ENCODE results near the gene TGM2. TPM values are rescaled to one million over a fixed set of nuclear protein-coding genes. Genes with fewer than 3 reads are reported as not detected.

TGM2 gene
- total and polyA plus RNA-seq, 9 of the 15 experiments (the other 6 are each of a cell fraction or from before 2014, with no cell fraction given): 5.5 to 78.5 (median 37.6) TPM

DNA sequence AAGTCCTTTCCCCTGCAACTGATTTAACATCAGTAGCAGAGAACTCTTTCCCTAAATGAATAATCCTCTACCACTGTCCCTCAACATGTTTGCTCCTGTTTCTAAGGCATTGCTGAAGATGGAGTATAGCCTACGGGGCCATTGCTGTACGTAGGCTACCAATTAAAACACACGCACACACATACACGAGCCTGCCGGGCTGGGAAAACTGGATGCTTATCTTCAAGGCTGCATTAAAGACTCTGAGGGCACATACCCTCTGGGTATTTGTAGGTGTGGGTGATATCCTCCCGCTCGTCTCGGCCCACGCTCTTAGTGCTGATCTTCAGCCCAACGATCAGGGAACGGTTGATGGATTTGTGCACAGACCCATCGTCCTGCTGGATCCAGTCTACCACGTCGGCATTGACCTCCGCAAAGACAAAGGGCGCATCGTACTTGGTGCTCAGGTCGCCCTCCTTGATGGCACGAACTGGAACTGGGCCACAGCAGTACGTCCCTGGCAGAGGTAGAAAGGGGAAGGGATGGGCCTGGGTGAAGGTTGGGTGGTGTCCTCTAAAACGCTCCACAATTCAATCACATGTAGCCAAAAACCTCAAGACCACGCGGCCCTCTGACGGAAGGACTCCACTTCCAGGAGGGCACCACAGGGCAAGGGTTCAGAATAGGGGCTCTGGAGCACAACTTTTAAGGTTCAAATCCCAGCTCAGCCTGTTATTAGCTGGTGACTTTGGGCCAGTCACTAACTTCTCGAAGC is 25.7 kb downstream of the TGM2 start:
- FAIRE-seq (no peak), ATAC-seq (no peak), DNase-seq (ENCODE audit: extremely low read depth in 1 of 4, low spot score in 3 of 4) (no peak)
- Histone ChIP-seq H3K4me1 (replicated peaks in 1 of 2; ENCODE audit: control insufficient read depth in 2 of 2, insufficient read depth in 2 of 2, low read length in 2 of 2) (peaks cover 30 to 43% of the 10 kb centered on the region in 2 experiments), H3K27ac (ENCODE audit: extremely low read depth, low read depth, low read length) (no peak overlapping the region), H3K36me3 (ENCODE audit: control insufficient read depth, insufficient read depth, low read length) (peaks cover 70% of the 10 kb centered on the region; the same call in 2 of the 3 replicates), H3K4me2 (ENCODE audit: insufficient read depth, low read length) (no peak overlapping the region), H4K20me1 (replicated peaks; ENCODE audit: control insufficient read depth, insufficient read depth, low read length) (0 out of 2 replicates have a peak, but pooled peaks cover 5% of the 10 kb centered on the region), H2AFZ (ENCODE audit: low read depth, low read length) (no peak overlapping the region), H3K79me2 (ENCODE audit: control insufficient read depth, insufficient read depth, low read length) (no peaks in the 10 kb centered on the region), H3K9me3 (replicated peaks; ENCODE audit: control insufficient read depth, insufficient read depth, low read depth, low read length) (no peaks in the 10 kb centered on the region), H3K4me3 (no peak overlapping the region), H3K9ac (ENCODE audit: insufficient read depth in 1 of 2, low read depth in 2 of 2, low read length in 2 of 2) (no peak overlapping the region), H3K9me1 (ENCODE audit: control insufficient read depth, insufficient read depth, low read length) (no peaks in the 10 kb centered on the region), H3K27me3 (ENCODE audit: control insufficient read depth in 2 of 2, insufficient read depth in 2 of 2, low read length in 2 of 2) (no peaks in the 10 kb centered on the region)
- intact Hi-C loops (cut with micrococcal nuclease): no loop called here
- in situ Hi-C loops (cut with MboI): no loop called here
- ChIA-PET CTCF (ENCODE audit: low intra/inter-chr PET ratio) (no interaction called here), POLR2A (interaction anchor here (1.0 to 3.7 kb wide), 3 partner anchors 9 to 12 kb away, joined by 3 to 14 read pairs (median 13); no protein-coding TSS in a partner anchor)
- BruUV-seq (replicated peaks): no TSS peak
- WGBS (ENCODE audit: insufficient coverage, low coverage, missing lambda C conversion rate): 91% methylated on average over 22 of the region's 25 CpGs
- no peak for TF ChIP-seq NFIC (IDR thresholded peaks at IDR 0.05)
- TF ChIP-seq MTF1 (CRISPR knock-in tag; IDR thresholded peaks at IDR 0.05; ENCODE audit: borderline replicate concordance): no peak
- TF ChIP-seq TFAP4 (CRISPR knock-in tag; IDR thresholded peaks at IDR 0.05; ENCODE audit: borderline replicate concordance): peak; percentile 21; the same call in 1 of the 2 replicates
